Panc1 (cell line): Measurements from ENCODE around the gene STX3. TPM values are rescaled to one million over a fixed set of nuclear protein-coding genes. Genes with fewer than 3 reads are reported as not detected.

Experiments used
- ATAC-seq: fragments of 200-7000 bp; cut with Tn5 transposase; 2 replicates; pipeline ENCODE4 v1.9.1; 2020; ENCODE audit warnings: mild to moderate bottlenecking, moderate library complexity
- BruUV-seq: library from RNA; stranded (reverse); fragments of 400-500 nt; replicated peaks from 2 replicates; lab custom pipeline; 2021; lab: Mats Ljungman, UMichigan
- CTCF ChIA-PET: fragments of 300-600 bp; sonication (Branson Sonifier 250); formaldehyde crosslinking; loops from one replicate; lab custom pipeline; 2022; ENCODE audit warnings: antibody characterized with exemption; lab: Charles Lee
- POLR2A ChIA-PET: fragments of 300-600 bp; sonication (Branson Sonifier 250); formaldehyde crosslinking; loops from one replicate; lab custom pipeline; 2022; ENCODE audit warnings: antibody characterized with exemption; lab: Charles Lee
- DNase-seq: peaks from one replicate; pipeline ENCODE4 v3.0.0-alpha.2; 2010; ENCODE audit warnings: low read depth, low spot score
- H3K27ac ChIP-seq: 2 replicates; pipeline ENCODE4 v1.5.1; 2011; ENCODE audit warnings: mild to moderate bottlenecking, low read length, inconsistent platforms
- H3K27me3 ChIP-seq: fragments of 200-500 bp; sonication (Bioruptor generic); 2 replicates; pipeline ENCODE4 v1.6.0; 2014; ENCODE audit warnings: low read length, inconsistent platforms; ENCODE audit not compliant: control insufficient read depth, insufficient read depth
- H3K36me3 ChIP-seq: fragments of 200-500 bp; sonication (Bioruptor generic); 2 replicates; pipeline ENCODE4 v1.5.1; 2014; ENCODE audit warnings: inconsistent platforms, mild to moderate bottlenecking, low read length, moderate library complexity; ENCODE audit not compliant: control insufficient read depth, insufficient read depth
- H3K4me1 ChIP-seq: 2 replicates; pipeline ENCODE4 v1.5.1; 2011; ENCODE audit warnings: inconsistent platforms, mild to moderate bottlenecking, low read length, moderate library complexity; ENCODE audit not compliant: control insufficient read depth, insufficient read depth
- H3K4me3 ChIP-seq, 2 experiments: 2 replicates each; pipeline ENCODE4 v1.5.1; 2011 to 2012; ENCODE audit warnings: low read depth in 2 of 2, low read length in 2 of 2, mild to moderate bottlenecking in 2 of 2, inconsistent platforms in 1 of 2, moderate library complexity in 1 of 2
- H3K9me3 ChIP-seq: fragments of 200-500 bp; sonication (Bioruptor generic); 2 replicates; pipeline ENCODE4 v1.5.1; 2014; ENCODE audit warnings: low read depth, mild to moderate bottlenecking, inconsistent platforms, low read length, moderate library complexity; ENCODE audit not compliant: control insufficient read depth, insufficient read depth
- POLR2AphosphoS5 ChIP-seq: IDR thresholded peaks from 2 replicates; pipeline ENCODE4 v1.6.1; 2012; ENCODE audit warnings: mild to moderate bottlenecking, low read depth, low read length, moderate library complexity
- SIN3A ChIP-seq: IDR thresholded peaks from 2 replicates; pipeline ENCODE4 v1.6.1; 2012; ENCODE audit warnings: low read depth, mild to moderate bottlenecking, low read length, moderate library complexity, borderline replicate concordance; ENCODE audit not compliant: insufficient read depth
- TCF7L2 ChIP-seq: IDR thresholded peaks from 2 replicates; pipeline ENCODE4 v1.6.1; 2011; ENCODE audit warnings: mild to moderate bottlenecking, low read depth, low read length, inconsistent platforms
- in situ Hi-C: cut with HindIII; loops from 2 replicates; pipeline ENCODE4 v1.10.0; 2016; ENCODE audit warnings: low sequenced_read_pairs, low pct_unique_long_range_greater_than_20kb
- intact Hi-C: fragments of 100-400 bp; cut with micrococcal nuclease; formaldehyde crosslinking; loops from one replicate; pipeline ENCODE4 v1.10.0; 2022; ENCODE audit not compliant: unreplicated experiment
- total RNA-seq: library from RNA; stranded (reverse); gene quantifications from one replicate; pipeline ENCODE4 v1.2.1, GENCODE V29; 2021; ENCODE audit not compliant: unreplicated experiment
- TF ChIP-seq, protein P1 (sequence below): fragments of 450-650 bp; IDR thresholded peaks from 2 replicates; pipeline ENCODE4 v1.5.1; 2017; ENCODE audit warnings: mild to moderate bottlenecking
- TF ChIP-seq, protein P2 (sequence below), 2 experiments: IDR thresholded peaks; 2 replicates each; pipeline ENCODE4 v1.6.1; 2011 to 2012; ENCODE audit warnings: low read depth in 2 of 2, control low read depth in 1 of 2, low read length in 1 of 2, mild to moderate bottlenecking in 1 of 2, moderate library complexity in 1 of 2; ENCODE audit not compliant: insufficient read depth in 1 of 2

The STX3 gene
- total RNA-seq, 1 experiment from 2014 or later = 34.8 TPM

DNA sequence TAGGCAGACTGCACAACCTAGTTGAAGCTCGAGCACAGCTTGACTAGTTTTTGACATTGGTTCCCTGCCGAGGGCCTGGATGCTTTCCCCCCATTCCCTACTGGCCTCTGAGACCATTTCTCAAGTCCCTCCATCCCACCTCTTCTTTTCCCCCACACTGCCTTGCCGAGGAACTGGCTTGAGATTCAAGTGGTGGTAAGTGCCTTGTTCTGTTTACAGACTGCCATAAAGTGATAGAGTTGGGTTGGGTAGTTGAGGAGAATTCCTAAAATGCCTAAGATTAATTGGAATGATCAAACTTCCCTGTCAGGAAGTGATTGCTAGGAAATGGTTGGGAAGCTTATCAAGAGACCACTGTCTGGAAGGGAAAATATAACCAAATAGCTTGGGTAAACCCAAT lies 39.2 kb downstream of the STX3 start:
- no peak for DNase-seq

DNA sequence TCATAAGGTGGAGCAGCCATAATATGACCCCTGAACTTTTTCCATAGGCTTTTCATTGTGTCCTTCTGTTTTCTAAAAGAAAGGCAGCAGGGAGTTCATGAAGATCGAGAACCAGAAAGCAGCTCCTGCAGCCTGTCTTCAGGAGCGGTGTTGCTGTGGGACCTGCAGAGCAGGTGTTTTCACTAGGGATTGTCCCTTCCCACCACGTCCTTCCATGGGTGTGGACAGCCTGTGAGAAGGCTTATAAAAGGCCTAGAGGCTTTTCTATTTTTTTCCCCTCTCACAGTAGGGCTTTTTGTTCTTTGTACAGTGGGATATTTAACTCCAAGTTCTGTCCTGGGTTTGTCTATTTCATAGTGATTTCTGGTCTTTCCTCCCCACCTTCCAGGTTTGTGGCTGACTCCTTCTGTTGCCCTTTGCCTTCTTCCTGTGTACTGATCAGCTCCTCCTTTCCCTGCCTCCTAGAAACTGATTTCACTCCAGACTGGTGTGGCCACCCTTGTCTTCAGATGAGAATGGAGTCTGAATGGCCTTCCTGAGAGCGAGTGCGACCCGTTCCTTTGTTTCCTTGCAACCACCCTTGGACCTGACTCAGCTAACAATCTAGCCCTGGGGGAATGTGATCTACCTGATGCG lies 45.3 kb downstream of the STX3 start:
- TF ChIP-seq POLR2AphosphoS5 = no peak
- TF ChIP-seq, protein P1, sequence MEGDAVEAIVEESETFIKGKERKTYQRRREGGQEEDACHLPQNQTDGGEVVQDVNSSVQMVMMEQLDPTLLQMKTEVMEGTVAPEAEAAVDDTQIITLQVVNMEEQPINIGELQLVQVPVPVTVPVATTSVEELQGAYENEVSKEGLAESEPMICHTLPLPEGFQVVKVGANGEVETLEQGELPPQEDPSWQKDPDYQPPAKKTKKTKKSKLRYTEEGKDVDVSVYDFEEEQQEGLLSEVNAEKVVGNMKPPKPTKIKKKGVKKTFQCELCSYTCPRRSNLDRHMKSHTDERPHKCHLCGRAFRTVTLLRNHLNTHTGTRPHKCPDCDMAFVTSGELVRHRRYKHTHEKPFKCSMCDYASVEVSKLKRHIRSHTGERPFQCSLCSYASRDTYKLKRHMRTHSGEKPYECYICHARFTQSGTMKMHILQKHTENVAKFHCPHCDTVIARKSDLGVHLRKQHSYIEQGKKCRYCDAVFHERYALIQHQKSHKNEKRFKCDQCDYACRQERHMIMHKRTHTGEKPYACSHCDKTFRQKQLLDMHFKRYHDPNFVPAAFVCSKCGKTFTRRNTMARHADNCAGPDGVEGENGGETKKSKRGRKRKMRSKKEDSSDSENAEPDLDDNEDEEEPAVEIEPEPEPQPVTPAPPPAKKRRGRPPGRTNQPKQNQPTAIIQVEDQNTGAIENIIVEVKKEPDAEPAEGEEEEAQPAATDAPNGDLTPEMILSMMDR = no peak
- no peak for TF ChIP-seq SIN3A
- TF ChIP-seq, protein P2, sequence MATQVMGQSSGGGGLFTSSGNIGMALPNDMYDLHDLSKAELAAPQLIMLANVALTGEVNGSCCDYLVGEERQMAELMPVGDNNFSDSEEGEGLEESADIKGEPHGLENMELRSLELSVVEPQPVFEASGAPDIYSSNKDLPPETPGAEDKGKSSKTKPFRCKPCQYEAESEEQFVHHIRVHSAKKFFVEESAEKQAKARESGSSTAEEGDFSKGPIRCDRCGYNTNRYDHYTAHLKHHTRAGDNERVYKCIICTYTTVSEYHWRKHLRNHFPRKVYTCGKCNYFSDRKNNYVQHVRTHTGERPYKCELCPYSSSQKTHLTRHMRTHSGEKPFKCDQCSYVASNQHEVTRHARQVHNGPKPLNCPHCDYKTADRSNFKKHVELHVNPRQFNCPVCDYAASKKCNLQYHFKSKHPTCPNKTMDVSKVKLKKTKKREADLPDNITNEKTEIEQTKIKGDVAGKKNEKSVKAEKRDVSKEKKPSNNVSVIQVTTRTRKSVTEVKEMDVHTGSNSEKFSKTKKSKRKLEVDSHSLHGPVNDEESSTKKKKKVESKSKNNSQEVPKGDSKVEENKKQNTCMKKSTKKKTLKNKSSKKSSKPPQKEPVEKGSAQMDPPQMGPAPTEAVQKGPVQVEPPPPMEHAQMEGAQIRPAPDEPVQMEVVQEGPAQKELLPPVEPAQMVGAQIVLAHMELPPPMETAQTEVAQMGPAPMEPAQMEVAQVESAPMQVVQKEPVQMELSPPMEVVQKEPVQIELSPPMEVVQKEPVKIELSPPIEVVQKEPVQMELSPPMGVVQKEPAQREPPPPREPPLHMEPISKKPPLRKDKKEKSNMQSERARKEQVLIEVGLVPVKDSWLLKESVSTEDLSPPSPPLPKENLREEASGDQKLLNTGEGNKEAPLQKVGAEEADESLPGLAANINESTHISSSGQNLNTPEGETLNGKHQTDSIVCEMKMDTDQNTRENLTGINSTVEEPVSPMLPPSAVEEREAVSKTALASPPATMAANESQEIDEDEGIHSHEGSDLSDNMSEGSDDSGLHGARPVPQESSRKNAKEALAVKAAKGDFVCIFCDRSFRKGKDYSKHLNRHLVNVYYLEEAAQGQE (IDR thresholded peaks at IDR 0.05; ENCODE audit: insufficient read depth in 1 of 2, low read depth in 2 of 2, low read length in 1 of 2) = no peak
- TF ChIP-seq TCF7L2 = no peak
- Histone ChIP-seq H3K27me3 (no peaks in the 10 kb centered on the region), H3K27ac (no peak overlapping the region), H3K9me3 (no peaks in the 10 kb centered on the region), H3K4me3 (no peak overlapping the region), H3K36me3 (peaks cover under 1% of the 10 kb centered on the region), H3K4me1 (no peaks in the 10 kb centered on the region)
- no TSS peak for BruUV-seq
- in situ Hi-C loops (no loop called here), intact Hi-C loops (loop anchor here (10.0 kb wide), 1 partner anchor 136 kb away; the partner anchor contains the start of gene PATL1)
- CTCF ChIA-PET = interaction anchor here (0.7 kb wide), 1 partner anchor 158 kb away, joined by 3 read pairs; no protein-coding TSS in a partner anchor
- ATAC-seq (no peak), DNase-seq (no peak)
- POLR2A ChIA-PET = no interaction called here

More for the DNA sequence above, 39.2 kb downstream of the STX3 start:
- in situ Hi-C loops (no loop called here), intact Hi-C loops (no loop called here)
- Histone ChIP-seq H3K36me3 (no peaks in the 10 kb centered on the region), H3K27me3 (no peaks in the 10 kb centered on the region), H3K27ac (no peak overlapping the region), H3K4me1 (no peaks in the 10 kb centered on the region), H3K4me3 (no peak overlapping the region), H3K9me3 (no peaks in the 10 kb centered on the region)
- ATAC-seq = no peak
- TF ChIP-seq, protein P2 (IDR thresholded peaks at IDR 0.05; ENCODE audit: insufficient read depth in 1 of 2, low read depth in 2 of 2, low read length in 1 of 2) = no peak
- TF ChIP-seq, protein P1 = no peak
- TF ChIP-seq SIN3A (no peak), POLR2AphosphoS5 (no peak), TCF7L2 (no peak)
- POLR2A ChIA-PET = no interaction called here
- no TSS peak for BruUV-seq
- CTCF ChIA-PET = no interaction called here
